ENCODE results near the gene TDRD1.

GRCh38 chr10:114195079-114195478 lies 15.9 kb downstream of the TDRD1 start:
- TF ChIP-seq EP300 (conservative IDR thresholded peaks at IDR 0.05; ENCODE audit: poor library complexity, severe bottlenecking) = no peak
- no peak for TF ChIP-seq TAF1 (IDR thresholded peaks at IDR 0.05; ENCODE audit: low read depth)
- no peak for TF ChIP-seq CTCF (IDR thresholded peaks at IDR 0.05; ENCODE audit: poor library complexity, severe bottlenecking)
- no peak for TF ChIP-seq SMC3 (conservative IDR thresholded peaks at IDR 0.05; ENCODE audit: poor library complexity)
- TF ChIP-seq RAD21 (conservative IDR thresholded peaks at IDR 0.05) = no peak
